Stimulated activated CD4-positive, alpha-beta T cell treated with anti-CD3 and anti-CD28 coated beads, Interleukin-15, amount 100 ng/mL, for 1 hour (primary cell): Measurements from ENCODE around the gene DGKH.
"Not testable (repeated sequence)": the region's sequence is repeated elsewhere in the genome, so short reads cannot be mapped to it uniquely, and the experiment has no call there.

Source experiments
- DNase-seq, 2 donors: peaks; one replicate each; pipeline ENCODE4 v3.0.0-alpha.2; 2020; ENCODE audit warnings: low read depth in 1 of 2, low spot score in 1 of 2

DGKH gene

DNA sequence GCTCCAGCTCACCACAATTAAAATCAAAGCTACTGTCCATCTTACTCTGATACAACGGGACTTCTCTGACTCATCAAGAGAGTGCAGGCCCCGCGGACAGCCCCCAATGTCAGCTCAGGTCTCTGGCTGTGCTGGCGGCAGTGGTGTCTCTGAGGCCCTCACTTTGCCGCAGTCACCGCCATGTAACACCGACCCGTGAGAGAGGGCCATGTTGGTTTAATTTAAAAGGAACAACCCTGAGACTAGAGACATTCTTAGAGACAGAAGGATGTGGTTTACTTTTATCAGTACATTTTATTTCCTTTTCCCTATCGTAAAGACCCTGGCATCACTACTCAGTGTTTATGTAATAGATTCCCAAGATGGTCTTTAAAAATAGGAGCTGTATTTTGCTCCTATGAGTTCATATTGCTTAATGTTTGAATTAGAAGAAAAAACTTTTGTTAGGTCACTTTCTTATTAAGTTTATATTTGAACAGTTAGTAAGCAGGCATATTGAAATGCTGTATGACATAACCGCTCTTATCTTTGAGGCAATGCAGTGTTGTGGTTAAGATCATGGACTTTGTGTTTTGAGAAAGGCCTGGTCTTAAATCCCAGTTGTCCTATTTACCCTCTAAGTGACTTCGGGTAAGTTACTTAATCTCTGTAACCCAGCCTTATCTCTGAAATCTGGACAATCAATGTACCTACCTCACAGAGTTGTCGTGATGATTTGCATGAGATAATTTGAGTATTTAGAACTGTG lies 23.4 kb downstream of the DGKH start:
- no peak for DNase-seq

GRCh38 chr13:42073683-42074082 lies 25.2 kb downstream of the DGKH start:
- DNase-seq = no peak

DNA sequence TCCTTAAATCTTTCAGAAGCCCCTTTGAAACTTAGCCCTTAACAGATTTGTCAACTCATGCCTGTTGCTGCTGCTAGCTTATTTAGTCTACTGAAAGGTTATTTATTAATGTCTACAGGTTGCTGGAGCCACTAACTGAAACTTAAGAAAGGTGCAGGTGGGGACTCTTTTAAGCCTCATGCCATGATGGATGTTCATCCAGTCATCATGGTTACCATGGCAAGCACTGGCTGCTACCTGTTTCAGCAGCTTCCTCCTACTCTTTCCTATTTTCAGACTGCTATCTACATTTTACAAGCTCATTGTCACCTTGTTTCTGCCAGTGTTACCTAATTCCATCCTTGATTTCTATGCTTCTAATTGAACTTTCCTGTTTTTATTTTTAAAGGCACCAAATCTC lies 27.1 kb downstream of the DGKH start:
- DNase-seq = no peak

GRCh38 chr13:42076309-42076713 lies 27.9 kb downstream of the DGKH start:
- no peak for DNase-seq

GRCh38 chr13:42078128-42078808 lies 29.8 kb downstream of the DGKH start:
- DNase-seq = no peak

GRCh38 chr13:42083138-42083770 lies 34.8 kb downstream of the DGKH start:
- DNase-seq = no peak

DNA sequence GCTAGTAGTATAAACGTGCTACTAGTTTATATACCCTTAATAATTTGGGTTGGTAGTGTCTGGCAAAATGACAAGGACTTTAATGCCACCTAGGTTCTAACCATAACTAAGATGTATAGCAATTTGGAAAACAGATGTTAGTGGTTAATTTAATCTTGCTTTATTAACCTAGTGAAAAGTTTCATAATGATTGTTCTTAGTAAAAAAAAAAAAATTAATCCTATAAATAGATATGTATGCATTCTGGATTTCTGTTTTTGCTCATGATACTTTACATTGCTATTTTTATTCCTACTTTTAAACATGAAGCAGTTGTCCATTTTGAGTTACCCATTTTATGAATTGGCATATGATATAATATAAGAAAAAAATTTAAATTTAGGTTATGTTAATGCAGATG lies 36.3 kb downstream of the DGKH start:
- no peak for DNase-seq

GRCh38 chr13:42086582-42086981 lies 38.1 kb downstream of the DGKH start:
- no peak for DNase-seq

GRCh38 chr13:42094516-42095040 lies 46.1 kb downstream of the DGKH start:
- no peak for DNase-seq

GRCh38 chr13:42096222-42096621 lies 47.8 kb downstream of the DGKH start:
- DNase-seq = not testable (repeated sequence)

DNA sequence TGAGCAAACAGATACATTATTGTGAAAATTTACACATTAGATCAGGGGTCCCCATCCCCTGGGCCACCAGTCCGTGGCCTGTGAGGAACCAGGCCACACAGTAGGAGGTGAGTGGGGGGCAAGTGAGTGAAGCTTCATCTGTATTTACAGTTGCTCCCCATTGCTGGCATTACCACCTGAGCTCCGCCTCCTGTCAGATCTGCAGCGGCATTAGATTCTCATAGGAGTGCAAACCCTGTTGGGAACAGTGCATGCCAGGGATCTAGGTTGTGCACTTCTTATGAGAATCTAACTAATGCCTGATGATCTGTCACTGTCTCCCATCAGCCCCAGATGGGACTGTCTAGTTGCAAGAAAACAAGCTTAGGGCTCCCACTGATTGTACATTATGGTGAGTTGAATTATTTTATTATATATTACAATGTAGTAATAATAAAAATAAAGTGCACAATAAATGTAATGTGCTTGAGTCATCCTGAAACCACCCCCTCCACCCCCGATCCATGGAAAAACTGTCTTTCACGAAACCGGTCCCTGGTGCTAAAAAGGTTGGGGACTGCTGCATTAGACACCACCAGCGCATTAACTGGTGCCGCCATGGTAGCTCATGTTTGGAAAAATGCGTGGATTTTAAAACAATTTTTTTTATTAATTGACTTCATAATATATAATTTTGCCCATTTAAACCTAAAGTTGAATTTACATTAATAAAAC lies 51.7 kb downstream of the DGKH start:
- no peak for DNase-seq

DNA sequence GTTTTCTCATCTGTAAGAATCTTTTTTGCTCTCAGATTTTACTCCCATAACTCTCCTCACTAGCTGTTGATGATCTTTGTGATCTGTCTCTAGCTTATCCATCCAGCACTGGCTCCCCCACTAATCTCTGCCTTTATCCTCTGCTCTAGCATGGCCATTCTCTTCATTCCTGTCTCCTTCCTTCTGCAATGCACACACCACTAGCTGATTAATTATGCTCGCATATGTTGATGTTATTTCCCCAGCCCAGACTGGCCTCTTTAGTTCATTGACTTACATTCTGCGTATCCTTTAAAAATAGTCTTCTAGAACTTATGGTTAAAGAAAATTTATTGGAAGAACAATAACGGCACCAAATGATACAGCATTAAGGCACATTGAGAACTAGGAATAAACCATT lies 52.5 kb downstream of the DGKH start:
- DNase-seq = no peak

DNA sequence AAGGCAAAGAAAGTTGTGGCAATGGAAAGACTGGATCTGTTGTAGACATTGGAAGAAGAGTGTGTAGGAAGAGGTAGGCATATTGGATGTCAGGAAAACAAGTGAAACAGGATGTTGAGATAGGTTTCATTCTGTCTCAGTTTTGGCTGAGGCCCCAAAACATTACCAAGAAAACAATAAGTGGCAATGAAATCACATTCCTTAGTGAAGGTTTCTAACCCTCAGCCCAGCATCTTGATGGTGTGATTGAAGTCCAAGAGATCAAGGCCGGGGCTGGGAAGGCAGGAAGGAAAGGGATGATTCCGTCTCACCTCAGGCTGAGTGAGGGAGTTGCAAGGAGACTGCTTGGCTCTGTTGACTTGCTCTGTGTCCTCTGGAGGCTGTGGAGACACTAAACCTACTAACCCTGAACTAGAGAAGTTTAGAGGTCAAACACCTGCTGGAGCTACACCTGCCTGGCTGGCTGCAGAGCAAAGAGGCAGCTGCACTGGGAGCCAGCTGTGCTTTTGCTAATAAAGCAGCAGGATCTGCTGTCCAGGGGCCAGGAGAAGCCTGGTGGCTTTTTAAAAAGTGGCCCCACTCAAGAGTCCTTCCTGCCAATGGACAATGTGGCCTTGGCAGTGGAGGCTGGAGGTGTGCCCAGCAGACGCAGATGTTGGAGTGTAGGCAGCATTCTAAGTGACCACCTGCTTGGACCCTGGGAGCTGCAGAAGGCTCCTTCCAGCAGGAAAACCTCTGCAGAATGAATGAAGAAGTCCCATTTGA lies 53.6 kb downstream of the DGKH start:
- no peak for DNase-seq

DNA sequence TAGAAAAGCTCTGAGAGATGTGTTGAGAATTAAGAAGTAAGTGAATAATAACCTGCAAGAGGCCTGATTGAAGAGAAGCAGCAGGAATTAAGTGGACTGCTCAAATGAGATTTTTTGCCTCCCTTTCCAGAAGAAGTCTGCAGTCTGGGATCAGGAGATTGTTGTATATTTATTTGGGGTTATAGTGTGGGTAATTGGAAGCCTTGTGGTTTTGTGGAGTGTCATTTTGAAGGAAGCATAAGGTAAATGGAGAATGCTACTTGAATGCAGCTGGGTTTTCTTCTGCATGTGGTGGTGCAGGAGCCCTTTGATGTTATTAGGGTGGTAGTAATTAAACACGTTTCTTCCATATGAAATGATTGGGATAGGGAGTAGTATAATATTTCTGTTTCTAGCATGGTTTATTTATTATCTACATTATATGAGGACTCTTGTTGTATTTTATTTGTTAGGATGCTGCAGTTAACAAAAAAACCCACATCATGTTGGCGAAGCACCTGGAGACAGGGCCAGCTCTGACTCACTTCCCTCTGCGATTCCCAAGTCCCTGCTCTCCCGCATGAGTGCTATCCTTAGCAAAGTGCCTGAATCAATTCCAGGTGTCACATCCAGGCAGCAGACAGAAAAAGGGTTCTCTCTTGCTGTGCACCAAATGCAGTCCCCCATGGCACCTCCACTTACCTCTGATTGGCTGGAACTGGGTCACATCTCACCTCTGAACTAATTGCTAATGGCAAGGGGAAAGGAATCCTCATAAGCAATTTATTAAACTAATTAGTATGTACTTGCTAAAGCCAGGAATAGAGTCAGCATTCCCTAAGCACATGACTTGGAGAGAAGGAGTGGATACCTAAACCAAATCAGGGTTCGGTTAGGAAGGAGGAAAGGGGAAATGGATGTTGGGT lies 54.8 kb downstream of the DGKH start:
- DNase-seq = no peak

DNA sequence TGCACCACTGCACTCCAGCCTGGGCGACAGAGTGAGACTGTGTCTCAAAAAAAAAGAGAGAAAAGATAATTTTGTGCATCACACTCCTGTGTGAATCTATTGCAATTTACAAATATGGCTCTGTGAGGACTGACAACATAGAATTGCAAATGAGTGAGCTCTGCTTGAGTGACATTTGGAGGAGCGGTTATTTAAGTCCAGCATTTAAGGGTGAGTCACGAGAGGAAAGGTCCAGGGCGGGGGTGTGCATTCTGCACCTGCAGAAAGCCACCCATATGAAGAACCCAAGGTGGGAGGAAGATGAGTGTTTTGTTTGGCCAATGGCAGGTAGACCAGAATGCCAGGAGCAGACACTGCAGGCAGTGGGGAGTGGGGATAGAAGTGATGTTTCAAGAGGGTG lies 58.5 kb downstream of the DGKH start:
- DNase-seq = no peak

GRCh38 chr13:42107421-42107820 lies 59.0 kb downstream of the DGKH start:
- no peak for DNase-seq

- no peak for DNase-seq
Observed at GRCh38 chr13:42108217-42108616, 59.8 kb downstream of the DGKH start.

DNA sequence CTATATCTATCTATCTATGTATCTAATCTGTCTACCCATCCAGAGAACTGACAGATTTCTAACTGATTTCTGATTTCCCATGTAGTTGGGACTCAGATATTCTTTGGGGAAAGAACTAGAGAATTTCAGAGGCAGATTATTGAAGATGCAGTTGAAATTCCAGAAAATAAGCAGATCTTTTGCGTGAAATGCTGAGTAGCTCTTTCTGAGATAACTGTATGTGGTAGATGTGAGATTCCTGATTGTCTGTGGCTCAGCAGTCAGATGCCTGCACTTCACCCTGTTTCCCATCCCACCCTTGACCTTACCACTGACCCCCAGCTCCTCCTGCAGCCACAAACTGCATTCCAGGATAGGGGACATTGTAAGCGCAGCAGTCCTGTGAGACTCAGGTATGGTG lies 61.5 kb downstream of the DGKH start:
- no peak for DNase-seq

- no peak for DNase-seq
Observed at GRCh38 chr13:42110410-42111155, 62.1 kb downstream of the DGKH start.
